AG09319 (cell line): ENCODE data around the gene FAM193B.

Experiments
- DNase-seq: peaks from one replicate; pipeline ENCODE4 v3.0.0-alpha.2; 2010; ENCODE audit warnings: low read depth; ENCODE audit errors: extremely low read depth
- CTCF ChIP-seq: IDR thresholded peaks from 2 replicates; pipeline ENCODE4 v1.5.1; 2011; ENCODE audit warnings: low read depth, mild to moderate bottlenecking, inconsistent platforms, low read length, moderate library complexity

The FAM193B gene

GRCh38 chr5:177527595-177527994 lies 26.8 kb downstream of the FAM193B start:
- DNase-seq: no peak
- TF ChIP-seq CTCF: no peak

DNA sequence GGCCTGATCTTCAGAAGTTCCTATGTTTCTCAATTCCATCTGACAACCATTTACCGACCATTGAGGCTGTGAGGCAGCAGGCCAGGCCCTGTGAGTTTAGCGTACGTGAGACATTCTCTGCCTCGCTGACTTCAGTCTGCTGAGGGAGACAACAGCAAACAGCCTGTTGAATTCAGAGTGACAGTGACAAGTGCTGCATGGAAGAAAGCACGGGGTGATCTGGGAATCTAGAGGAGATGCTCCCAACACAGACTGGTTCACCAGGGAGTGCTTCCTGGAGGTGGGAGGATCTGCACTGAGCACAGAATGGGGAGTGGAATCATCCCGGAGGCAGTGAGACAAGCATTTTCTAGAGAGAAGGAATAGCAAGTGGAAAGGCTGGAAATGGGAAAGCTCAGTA lies 27.6 kb downstream of the FAM193B start:
- no peak for DNase-seq
- no peak for TF ChIP-seq CTCF

- DNase-seq: no peak
These were observed 28.2 kb downstream of the FAM193B start for GRCh38 chr5:177526191-177526590.

DNA sequence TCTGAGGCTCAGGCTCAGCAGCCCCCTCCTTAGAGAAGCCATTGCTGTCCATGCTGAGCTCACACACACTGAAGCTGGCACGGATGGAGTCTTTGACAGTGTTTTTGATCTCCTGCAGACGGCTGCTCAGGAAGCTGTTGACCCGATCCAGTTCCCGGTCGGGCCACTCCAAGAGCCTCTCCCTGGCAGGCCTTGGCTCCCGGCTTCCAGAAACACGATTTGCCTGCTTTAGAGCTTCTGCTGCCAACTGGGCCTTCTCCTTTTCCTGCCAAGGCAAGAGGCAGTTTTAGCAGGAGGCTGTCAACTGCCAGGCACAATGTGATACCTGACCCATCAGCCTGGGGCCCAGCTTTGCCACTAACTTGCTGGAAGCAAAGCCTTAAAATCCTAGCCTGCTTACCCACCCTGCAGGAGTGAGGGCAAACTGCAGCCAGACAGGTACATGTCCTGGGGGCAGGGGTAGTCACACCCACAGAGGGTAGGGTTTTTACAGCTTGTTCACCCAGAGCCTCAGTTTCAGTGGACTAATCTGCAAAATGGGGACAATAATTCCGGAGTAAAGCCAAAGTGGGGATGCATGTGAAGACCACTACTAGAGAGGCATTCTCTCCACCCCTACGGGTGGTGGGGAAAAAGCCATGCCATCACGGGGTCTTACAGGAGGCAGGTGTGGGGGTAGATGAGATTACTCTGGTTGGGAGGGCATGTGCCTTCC lies 29.3 kb downstream of the FAM193B start:
- no peak for TF ChIP-seq CTCF

More at GRCh38 chr5:177526191-177526590, 28.2 kb downstream of the FAM193B start:
- TF ChIP-seq CTCF: no peak

GRCh38 chr5:177524539-177524900 lies 29.8 kb downstream of the FAM193B start:
- DNase-seq: no peak

More for the DNA sequence above, 29.3 kb downstream of the FAM193B start:
- no peak for DNase-seq

GRCh38 chr5:177523711-177524538 lies 30.4 kb downstream of the FAM193B start:
- DNase-seq: no peak
- no peak for TF ChIP-seq CTCF

More at GRCh38 chr5:177524539-177524900, 29.8 kb downstream of the FAM193B start:
- TF ChIP-seq CTCF: no peak

DNA sequence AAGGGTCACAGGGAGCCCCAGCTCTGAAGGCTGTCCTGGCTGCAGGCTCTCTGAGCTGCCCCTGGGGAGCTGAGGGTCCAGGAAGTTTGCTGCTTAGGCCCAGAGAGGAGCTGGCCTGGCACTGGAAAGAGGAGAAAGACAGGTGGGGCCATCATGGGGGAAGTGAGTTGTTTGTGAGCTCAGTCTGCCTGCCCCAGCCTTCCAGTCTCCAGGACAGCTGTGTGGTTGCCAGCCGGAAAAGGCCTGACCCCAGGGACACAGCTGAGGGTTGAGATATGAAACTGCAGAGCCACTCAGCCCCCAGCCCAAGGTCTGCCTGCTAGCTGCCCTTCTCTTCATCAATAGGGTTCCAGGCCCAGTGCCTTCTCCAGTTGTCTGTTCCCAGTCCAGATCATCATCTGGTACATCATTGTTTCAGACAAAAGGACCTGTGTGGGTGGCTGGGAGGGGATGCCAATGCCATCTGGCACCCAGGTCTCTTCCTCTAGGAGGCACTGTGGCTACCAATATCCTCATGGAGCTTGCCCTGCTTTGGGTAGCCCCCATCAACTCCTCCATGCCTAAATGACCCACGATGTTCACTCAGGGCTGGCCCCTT lies 33.3 kb downstream of the FAM193B start:
- TF ChIP-seq CTCF: no peak; the same call in 1 of the 2 replicates
- DNase-seq: no peak
